SK-N-SH (cell line): Measurements from ENCODE around the gene UGCG. TPM values are rescaled to one million over a fixed set of nuclear protein-coding genes. Genes with fewer than 3 reads are reported as not detected.

ENCODE experiments used
- CTCF ChIA-PET: fragments of 300-600, 350-600 bp; formaldehyde crosslinking; extraction: SDS; loops from one replicate; lab custom pipeline; 2021; lab: Yijun Ruan, JAX
- POLR2A ChIA-PET: fragments of 350-600 bp; sonication (Branson Sonifier 250); formaldehyde crosslinking; extraction: SDS; loops from one replicate; lab custom pipeline; 2020; ENCODE audit warnings: antibody characterized with exemption, inconsistent platforms; lab: Yijun Ruan, JAX
- DNase-seq: peaks from one replicate; pipeline ENCODE4 v3.0.0; 2012
- H2AFZ ChIP-seq: fragments of 200-600 bp; sonication (generic); 2 replicates; pipeline ENCODE4 v1.8.1; 2016; ENCODE audit warnings: antibody characterized with exemption, mild to moderate bottlenecking, low read depth
- H3F3A ChIP-seq: fragments of 200-600 bp; sonication (generic); replicated peaks from 2 replicates; pipeline ENCODE3; 2016; ENCODE audit warnings: antibody characterized with exemption, mild to moderate bottlenecking; ENCODE audit not compliant: insufficient read depth
- H3K27ac ChIP-seq, 2 experiments: fragments of 200-500 bp in 1 of 2; fragments of 200-600 bp in 1 of 2; sonication (Bioruptor generic) in 1 of 2; sonication (generic), shearing (Covaris generic) in 1 of 2; 2 replicates each; pipeline versions ENCODE4 v1.5.1 to v1.6.1; 2014 to 2016; ENCODE audit warnings: low read depth in 2 of 2, inconsistent platforms in 1 of 2, low read length in 1 of 2, mild to moderate bottlenecking in 1 of 2, mixed read lengths in 1 of 2
- H3K27me3 ChIP-seq: fragments of 200-600 bp; sonication (generic), shearing (Covaris generic); 2 replicates; pipeline ENCODE4 v1.6.1; 2016; ENCODE audit warnings: mixed run types; ENCODE audit not compliant: insufficient read depth
- H3K36me3 ChIP-seq, 2 experiments: fragments of 200-500 bp in 1 of 2; fragments of 200-600 bp in 1 of 2; sonication (Bioruptor generic) in 1 of 2; sonication (generic) in 1 of 2; replicated peaks in 1 of 2; 2 replicates each; pipeline versions ENCODE3 to v1.5.1; 2014 to 2016; ENCODE audit warnings: low read length in 1 of 2, mild to moderate bottlenecking in 1 of 2; ENCODE audit not compliant: insufficient read depth in 2 of 2, control insufficient read depth in 1 of 2
- H3K4me1 ChIP-seq, 2 experiments: fragments of 200-500 bp in 1 of 2; fragments of 200-600 bp in 1 of 2; sonication (Bioruptor generic) in 1 of 2; sonication (generic), shearing (Covaris generic) in 1 of 2; 2 replicates each; pipeline versions ENCODE4 v1.5.1 to v1.6.1; 2014 to 2016; ENCODE audit warnings: low read depth in 1 of 2, low read length in 1 of 2, mixed run types in 1 of 2; ENCODE audit not compliant: insufficient read depth in 2 of 2, control insufficient read depth in 1 of 2
- H3K4me2 ChIP-seq: fragments of 200-600 bp; sonication (generic), shearing (Covaris generic); 2 replicates; pipeline ENCODE4 v1.6.1; 2017; ENCODE audit warnings: mixed run types
- H3K4me3 ChIP-seq, 2 experiments: fragments of 200-500 bp in 1 of 2; fragments of 200-600 bp in 1 of 2; sonication (Bioruptor generic) in 1 of 2; sonication (generic), shearing (Covaris generic) in 1 of 2; 2 replicates each; pipeline versions ENCODE4 v1.5.1 to v1.8.1; 2014 to 2016; ENCODE audit warnings: low read depth in 2 of 2, inconsistent platforms in 1 of 2, low read length in 1 of 2, mild to moderate bottlenecking in 1 of 2, mixed read lengths in 1 of 2, moderate library complexity in 1 of 2
- H3K79me2 ChIP-seq: fragments of 200-600 bp; sonication (generic); 2 replicates; pipeline ENCODE4 v1.8.1; 2017; ENCODE audit warnings: mild to moderate bottlenecking; ENCODE audit not compliant: insufficient read depth
- H3K9ac ChIP-seq: fragments of 200-600 bp; sonication (generic); 2 replicates; pipeline ENCODE4 v1.6.1; 2017; ENCODE audit warnings: mixed run types
- H3K9me2 ChIP-seq: fragments of 200-600 bp; sonication (generic); 2 replicates; pipeline ENCODE4 v1.6.1; 2017; ENCODE audit warnings: mixed run types
- H3K9me3 ChIP-seq: fragments of 200-600 bp; sonication (generic); 2 replicates; pipeline ENCODE4 v1.6.1; 2017; ENCODE audit warnings: mixed run types, mild to moderate bottlenecking, moderate library complexity
- H4K20me1 ChIP-seq: fragments of 200-600 bp; sonication (generic); 2 replicates; pipeline ENCODE4 v1.6.1; 2017; ENCODE audit warnings: mild to moderate bottlenecking, mixed run types; ENCODE audit not compliant: insufficient read depth
- CTCF ChIP-seq: fragments of 200-600 bp; sonication (generic); IDR thresholded peaks from 2 replicates; pipeline ENCODE4 v1.6.1; 2017; ENCODE audit warnings: antibody characterized with exemption, mild to moderate bottlenecking, moderate library complexity
- ELF1 ChIP-seq: IDR thresholded peaks from 2 replicates; pipeline ENCODE4 v1.4.0; 2012
- EZH2phosphoT487 ChIP-seq: fragments of 200-600 bp; sonication (generic); IDR thresholded peaks from 2 replicates; pipeline ENCODE4 v1.6.1; 2017; ENCODE audit warnings: low read depth, mixed run types, mild to moderate bottlenecking, antibody characterized with exemption, moderate library complexity, borderline replicate concordance
- FOSL2 ChIP-seq: IDR thresholded peaks from 2 replicates; pipeline ENCODE4 v1.4.0; 2012; ENCODE audit warnings: low read depth, mild to moderate bottlenecking, moderate library complexity, borderline replicate concordance
- FOXM1 ChIP-seq: IDR thresholded peaks from 2 replicates; pipeline ENCODE4 v1.4.0; 2012; ENCODE audit warnings: low read depth, mild to moderate bottlenecking
- GABPA ChIP-seq: IDR thresholded peaks from 2 replicates; pipeline ENCODE4 v1.4.0; 2012; ENCODE audit warnings: low read depth, mild to moderate bottlenecking
- IRF3 ChIP-seq: fragments of 150-350 bp; IDR thresholded peaks from 2 replicates; pipeline ENCODE4 v1.6.1; 2016; ENCODE audit warnings: mild to moderate bottlenecking, low read depth, low read length
- JUND ChIP-seq: IDR thresholded peaks from 2 replicates; pipeline ENCODE4 v1.4.0; 2012
- MXI1 ChIP-seq: IDR thresholded peaks from 2 replicates; pipeline ENCODE4 v1.6.1; 2012; ENCODE audit warnings: mild to moderate bottlenecking, low read depth, low read length, improper control_type of control experiment
- NRF1 ChIP-seq: IDR thresholded peaks from 2 replicates; pipeline ENCODE4 v1.6.1; 2012; ENCODE audit warnings: low read depth, mild to moderate bottlenecking, low read length
- PBX3 ChIP-seq: IDR thresholded peaks from 2 replicates; pipeline ENCODE4; 2012
- RAD21 ChIP-seq: IDR thresholded peaks from 2 replicates; pipeline ENCODE4 v1.6.1; 2012; ENCODE audit warnings: mild to moderate bottlenecking, low read length
- RCOR1 ChIP-seq: fragments of 150-350 bp; IDR thresholded peaks from 2 replicates; pipeline ENCODE4 v1.6.1; 2017; ENCODE audit warnings: antibody characterized with exemption, low read length
- RFX5 ChIP-seq: IDR thresholded peaks from 2 replicates; pipeline ENCODE4 v1.6.1; 2012; ENCODE audit warnings: mild to moderate bottlenecking, improper control_type of control experiment, low read length
- SIN3A ChIP-seq: IDR thresholded peaks from 2 replicates; pipeline ENCODE4 v1.6.1; 2012; ENCODE audit warnings: low read depth, mild to moderate bottlenecking, low read length, moderate library complexity, borderline replicate concordance
- SMC3 ChIP-seq: IDR thresholded peaks from 2 replicates; pipeline ENCODE4 v1.6.1; 2012; ENCODE audit warnings: low read depth, low read length, improper control_type of control experiment
- TAF1 ChIP-seq: IDR thresholded peaks from 2 replicates; pipeline ENCODE4 v1.6.1; 2012; ENCODE audit warnings: low read depth, mild to moderate bottlenecking, low read length, moderate library complexity, borderline replicate concordance
- USF1 ChIP-seq: IDR thresholded peaks from 2 replicates; pipeline ENCODE4 v1.4.0; 2012; ENCODE audit warnings: low read depth, borderline replicate concordance
- ZBTB33 ChIP-seq: IDR thresholded peaks from 2 replicates; pipeline ENCODE4 v1.4.0; 2012; ENCODE audit warnings: low read depth, borderline replicate concordance
- WGBS: methylation state at CpG from one replicate; pipeline ENCODE4 v1.1.6; 2017; ENCODE audit warnings: low lambda C conversion rate; 5-methylcytosine and 5-hydroxymethylcytosine counted together
- polyA plus RNA-seq, 3 experiments: library from polyadenylated mRNA; depleted of rRNA; stranded (reverse); fragments of >200 nt; gene quantifications; 2 replicates each; pipeline ENCODE4 v1.2.3, GENCODE V29; 2012

UGCG gene
- polyA plus RNA-seq, 1 of the 3 experiments (the other 2 are of a cell fraction): 20.0 TPM

- 59% methylated on average over 3 of the region's 3 CpGs for WGBS
- CTCF ChIA-PET: no interaction called here
- no peak for DNase-seq
- no peak for TF ChIP-seq EZH2phosphoT487
- TF ChIP-seq SMC3: no peak
- no peak for TF ChIP-seq PBX3
- TF ChIP-seq MXI1: no peak
- no peak for TF ChIP-seq JUND
- no peak for TF ChIP-seq ZBTB33
- no peak for TF ChIP-seq TAF1
- TF ChIP-seq SIN3A: no peak
- TF ChIP-seq GABPA: no peak
- no peak for TF ChIP-seq RFX5
- no peak for TF ChIP-seq FOXM1
- TF ChIP-seq RCOR1: no peak
- no peak for TF ChIP-seq ELF1
- no peak for TF ChIP-seq CTCF
- TF ChIP-seq RAD21: no peak
- TF ChIP-seq NRF1: no peak
- no peak for TF ChIP-seq FOSL2
- TF ChIP-seq USF1: no peak
- no peak for TF ChIP-seq IRF3
- no peaks in the 10 kb centered on the region for H3K79me2 ChIP-seq
- H3K9me2 ChIP-seq: no peaks in the 10 kb centered on the region
- no peaks in the 10 kb centered on the region for H4K20me1 ChIP-seq
- no peak overlapping the region for H3K27ac ChIP-seq
- no peak overlapping the region for H2AFZ ChIP-seq
- H3K4me3 ChIP-seq: no peak overlapping the region
- no peaks in the 10 kb centered on the region for H3K4me1 ChIP-seq
- no peaks in the 10 kb centered on the region for H3K27me3 ChIP-seq
- H3K9me3 ChIP-seq: 0 out of 2 replicates have a peak, but pooled peaks cover 3% of the 10 kb centered on the region
- no peaks in the 10 kb centered on the region for H3K36me3 ChIP-seq
- H3K9ac ChIP-seq: no peak overlapping the region
- no peak overlapping the region for H3K4me2 ChIP-seq
- POLR2A ChIA-PET: no interaction called here
- H3F3A ChIP-seq: peaks cover 6% of the 10 kb centered on the region
These were observed 33.0 kb upstream of the UGCG start for GRCh38 chr9:111863636-111864035.
